ENCODE data around the gene IL1B. TPM values are rescaled to one million over a fixed set of nuclear protein-coding genes. Genes with fewer than 3 reads are reported as not detected.

IL1B gene
- total RNA-seq, 4 donors from 2014 or later, result 2.7 TPM; not detected in 3

DNA sequence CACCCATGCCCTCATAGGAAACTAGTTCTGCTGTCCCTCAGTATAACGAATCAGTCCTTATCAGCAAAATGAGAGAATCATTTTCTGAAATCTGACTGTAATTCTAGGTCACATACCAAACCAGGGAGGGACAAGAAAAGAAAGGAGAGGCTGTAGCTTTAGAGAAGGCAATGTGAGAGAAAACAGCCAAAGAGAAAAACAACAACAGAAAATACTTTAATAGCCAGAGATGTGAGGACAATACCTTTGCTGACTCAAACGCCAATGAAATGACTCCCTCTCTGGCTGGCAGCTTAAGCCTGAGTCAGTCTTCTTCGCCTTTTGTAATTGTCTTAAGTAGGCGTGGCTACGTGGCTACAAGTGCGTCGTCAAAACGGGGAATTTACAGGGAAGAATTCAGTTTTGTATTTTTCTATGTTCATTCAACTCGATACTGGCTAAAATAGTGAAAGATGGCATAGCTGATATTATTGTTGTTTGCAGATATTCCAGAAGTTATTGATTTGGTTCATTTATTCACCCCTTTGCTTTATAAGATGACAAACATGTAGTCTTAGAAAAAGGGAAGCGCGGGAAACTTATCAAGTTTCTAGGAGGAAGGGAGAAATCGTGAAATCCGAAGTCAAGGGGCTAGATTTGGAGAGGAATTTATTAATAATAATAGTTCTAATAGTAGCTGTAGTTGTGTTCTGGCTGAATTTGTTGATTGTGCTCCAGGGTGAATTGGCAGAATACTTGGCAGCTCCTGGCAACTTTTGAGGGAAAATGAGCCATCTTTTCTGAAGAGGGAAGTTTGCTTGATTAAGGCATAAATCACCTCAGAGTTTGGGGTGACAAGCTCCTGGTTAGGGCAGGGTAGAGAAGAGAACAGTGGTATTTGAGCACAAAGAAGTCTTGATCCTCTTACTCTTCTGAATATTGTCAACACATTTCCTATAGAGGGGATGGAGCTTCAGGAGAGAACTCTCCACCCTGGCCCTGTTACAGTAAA, 52.1 kb downstream of the IL1B start, which contains the start of gene IL1A:
Gene IL1A, minus strand, starts transcription at position 295 of the 991 bp plus-strand sequence. CDS start 723 bp downstream, outside the sequence.
- 47% methylated on average over 13 of the region's 13 CpGs for WGBS
- no peak for DNase-seq (ENCODE audit: extremely low spot score)
- H3K36me3 ChIP-seq, result no peaks in the 10 kb centered on the region
- no peaks in the 10 kb centered on the region for H3K9me3 ChIP-seq
- TF ChIP-seq POLR2A (IDR thresholded peaks at IDR 0.05; ENCODE audit: low read depth), result no peak
- TF ChIP-seq CTCF (IDR thresholded peaks at IDR 0.05), result no peak
- no peak for TF ChIP-seq POLR2AphosphoS5 (IDR thresholded peaks at IDR 0.05)
- no peak for TF ChIP-seq EP300 (IDR thresholded peaks at IDR 0.05)
- H3K27ac ChIP-seq (replicated peaks in 1 of 4), result no peak within 1 kb of the TSS
- H3K4me1 ChIP-seq, result no peaks in the 10 kb centered on the region
- no peaks in the 10 kb centered on the region for H3K27me3 ChIP-seq
- intact Hi-C loops (cut with DNase I), result no loop called here
- no peak within 1 kb of the TSS for H3K4me3 ChIP-seq

DNA sequence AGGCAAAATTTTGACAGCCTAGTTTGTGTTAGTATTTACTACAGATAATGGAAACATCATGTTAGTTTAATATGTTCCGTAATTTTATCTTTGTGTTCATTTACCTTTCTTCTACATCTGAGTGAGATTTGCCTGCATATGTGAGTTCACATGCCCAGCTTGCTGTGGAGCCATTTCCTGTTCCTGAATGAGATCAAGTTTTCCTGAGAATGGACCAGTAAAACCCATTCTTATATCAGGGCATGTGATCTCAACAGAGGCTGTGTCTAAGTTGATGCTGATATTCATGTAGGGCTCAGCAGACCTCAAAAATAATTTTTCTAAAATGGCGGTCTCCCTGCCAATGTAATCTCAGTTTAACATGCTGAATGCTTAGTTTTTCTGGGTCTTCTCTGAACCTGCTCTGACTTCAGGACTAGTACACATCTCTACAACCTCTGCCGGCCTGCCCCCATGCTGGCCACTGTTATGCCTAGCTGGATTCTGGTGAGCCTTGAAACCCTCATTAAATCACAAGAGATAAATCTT, 53.3 kb downstream of the IL1B start:
- no peak for DNase-seq (ENCODE audit: extremely low spot score)
- intact Hi-C loops (cut with DNase I), result no loop called here
- Histone ChIP-seq H3K36me3 (no peaks in the 10 kb centered on the region), H3K4me3 (no peak overlapping the region), H3K4me1 (no peaks in the 10 kb centered on the region), H3K27ac (replicated peaks in 1 of 4) (no peak overlapping the region), H3K9me3 (no peaks in the 10 kb centered on the region), H3K27me3 (no peaks in the 10 kb centered on the region)
- TF ChIP-seq CTCF (IDR thresholded peaks at IDR 0.05), result no peak
- TF ChIP-seq EP300 (IDR thresholded peaks at IDR 0.05), result no peak
- TF ChIP-seq POLR2AphosphoS5 (IDR thresholded peaks at IDR 0.05), result no peak
- TF ChIP-seq POLR2A (IDR thresholded peaks at IDR 0.05; ENCODE audit: low read depth), result no peak
- WGBS, result 99% methylated on average over 3 of the region's 3 CpGs

GRCh38 chr2:112782234-112782799, 54.3 kb downstream of the IL1B start:
- intact Hi-C loops (cut with DNase I), result no loop called here
- Histone ChIP-seq H3K27me3 (no peaks in the 10 kb centered on the region), H3K27ac (replicated peaks in 1 of 4) (no peak overlapping the region), H3K4me3 (no peak overlapping the region), H3K4me1 (no peaks in the 10 kb centered on the region), H3K36me3 (no peaks in the 10 kb centered on the region), H3K9me3 (no peaks in the 10 kb centered on the region)
- TF ChIP-seq CTCF (IDR thresholded peaks at IDR 0.05) (no peak), EP300 (IDR thresholded peaks at IDR 0.05) (no peak), POLR2A (IDR thresholded peaks at IDR 0.05; ENCODE audit: low read depth) (no peak), POLR2AphosphoS5 (IDR thresholded peaks at IDR 0.05) (no peak)
- WGBS, result 79% methylated on average over 3 of the region's 3 CpGs
- DNase-seq (ENCODE audit: extremely low spot score), result no peak

Other genes starting within 250 kb of the IL1B start
- 10 to 100 TPM; 12.0 to 34.1 (median 14.9) TPM for gene SLC20A1, start 190.8 kb downstream of the IL1B start, total RNA-seq
- not detected for gene NT5DC4, start 115.8 kb downstream of the IL1B start, total RNA-seq
- 1 to 10 TPM in 1 of 4 donors, under 1 TPM in 2, not detected in 1; 0.23 to 1.5 (median 0.91) TPM for gene CKAP2L, start 72.2 kb downstream of the IL1B start, total RNA-seq
- under 1 TPM in 1 of 4 donors, not detected in 3; 0.13 TPM for gene IL1A, start 52.3 kb downstream of the IL1B start, total RNA-seq
- gene IL37, start 74.4 kb upstream of the IL1B start, total RNA-seq, result not detected
- not detected for gene IL36G, start 141.2 kb upstream of the IL1B start, total RNA-seq
- gene IL36A, start 168.7 kb upstream of the IL1B start, total RNA-seq, result not detected
- not detected for gene IL36B, start 216.1 kb upstream of the IL1B start, total RNA-seq
- not detected for gene IL36RN, start 222.4 kb upstream of the IL1B start, total RNA-seq
- not detected for gene IL1F10, start 231.2 kb upstream of the IL1B start, total RNA-seq

Measured in esophagus muscularis mucosa (tissue), 4 donors.